Stimulated activated CD8-positive, alpha-beta memory T cell treated with anti-CD3 and anti-CD28 coated beads, Interleukin-12 subunit alpha, Interleukin-12 subunit beta, amount 100 ng/mL, for 1 hour (primary cell): ENCODE measurements around the gene UCK1.
"Not testable (repeated sequence)": the region's sequence is repeated elsewhere in the genome, so short reads cannot be mapped to it uniquely, and the experiment has no call there.

Experiments used
- DNase-seq: peaks from one replicate; pipeline ENCODE4 v3.0.0-alpha.2; 2020; ENCODE audit warnings: low read depth

Gene UCK1

GRCh38 chr9:131523451-131524435 lies 7.3 kb downstream of the UCK1 start:
- DNase-seq = no peak

GRCh38 chr9:131523086-131523388 lies 8.0 kb downstream of the UCK1 start:
- DNase-seq = no peak

GRCh38 chr9:131522257-131523085 lies 8.6 kb downstream of the UCK1 start:
- DNase-seq = no peak

GRCh38 chr9:131521822-131522221 lies 9.2 kb downstream of the UCK1 start:
- no peak for DNase-seq

- DNase-seq = no peak
These were observed 9.9 kb downstream of the UCK1 start for GRCh38 chr9:131521203-131521602.

- DNase-seq = no peak
These were observed 10.6 kb downstream of the UCK1 start for GRCh38 chr9:131520503-131520902.

- no peak for DNase-seq
These were observed 12.5 kb downstream of the UCK1 start for GRCh38 chr9:131518553-131518952.

GRCh38 chr9:131517761-131518190 lies 13.3 kb downstream of the UCK1 start:
- DNase-seq = no peak

- DNase-seq = no peak
These were observed 14.1 kb downstream of the UCK1 start for GRCh38 chr9:131516930-131517329.

GRCh38 chr9:131516100-131516499 lies 15.0 kb downstream of the UCK1 start:
- DNase-seq = no peak

GRCh38 chr9:131515559-131516031 lies 15.5 kb downstream of the UCK1 start:
- DNase-seq = not testable (repeated sequence)

GRCh38 chr9:131513177-131513576 lies 17.9 kb downstream of the UCK1 start:
- no peak for DNase-seq

- no peak for DNase-seq
These were observed 19.2 kb downstream of the UCK1 start for GRCh38 chr9:131511880-131512279.

GRCh38 chr9:131511416-131511815 lies 19.6 kb downstream of the UCK1 start:
- no peak for DNase-seq

GRCh38 chr9:131505012-131505411 lies 26.1 kb downstream of the UCK1 start:
- DNase-seq = no peak

- no peak for DNase-seq
These were observed 27.2 kb downstream of the UCK1 start for GRCh38 chr9:131503626-131504465.

GRCh38 chr9:131502781-131503625 lies 28.1 kb downstream of the UCK1 start, which contains the start of gene POMT1:
TSS of gene POMT1 (plus strand) at chr9:131502918. CDS start at chr9:131504219, 1,301 bp downstream.
- DNase-seq = peak; percentile 75

GRCh38 chr9:131500939-131501541 lies 30.0 kb downstream of the UCK1 start:
- peak; percentile 44 for DNase-seq

- DNase-seq = peak; percentile 36
These were observed 30.7 kb downstream of the UCK1 start for GRCh38 chr9:131500377-131500776.

GRCh38 chr9:131499254-131499767 lies 31.8 kb downstream of the UCK1 start:
- no peak for DNase-seq
